Measurements from ENCODE around the gene CLHC1.
A peak's percentile ranks its signal among the peaks of the same experiment; 100 is the strongest.

Gene CLHC1

GRCh38 chr2:55232863-55233657, 967 bp upstream of the CLHC1 start:
- Histone ChIP-seq H3K79me2 (ENCODE audit: insufficient read depth, low read length) (peaks cover 54% of the 10 kb centered on the region), H2AFZ (ENCODE audit: low read length) (peak overlapping the region; percentile 90), H3K9me2 (replicated peaks; ENCODE audit: low read depth, low read length) (no peaks in the 10 kb centered on the region), H3K9me3 (ENCODE audit: insufficient read depth, low read depth, low read length) (no peaks in the 10 kb centered on the region), H3K9ac (ENCODE audit: low read depth, low read length, poor library complexity, severe bottlenecking) (peak overlapping the region; percentile 98), H3K4me2 (ENCODE audit: low read depth, low read length, poor library complexity, severe bottlenecking) (peak overlapping the region; percentile 99), H3K27me3 (ENCODE audit: insufficient read depth, low read length, poor library complexity, severe bottlenecking) (peaks cover 6% of the 10 kb centered on the region), H3K4me3 (ENCODE audit: low read length, poor library complexity, severe bottlenecking) (peak overlapping the region; percentile 94), H3F3A (ENCODE audit: low read depth) (peaks cover 8% of the 10 kb centered on the region; the same call in 1 of the 2 replicates), H3K4me1 (ENCODE audit: insufficient read depth, low read length, poor library complexity, severe bottlenecking) (peaks cover 38% of the 10 kb centered on the region), H3K36me3 (ENCODE audit: insufficient read depth, low read length) (peaks cover 35% of the 10 kb centered on the region; the same call in 1 of the 2 replicates), H4K20me1 (ENCODE audit: insufficient read depth, low read length, poor library complexity, severe bottlenecking) (peaks cover 41% of the 10 kb centered on the region)
- no peak for TF ChIP-seq CTCF (conservative IDR thresholded peaks at IDR 0.05; ENCODE audit: low read length)
- TF ChIP-seq EZH2phosphoT487 (IDR thresholded peaks at IDR 0.05; ENCODE audit: borderline replicate concordance), result no peak

GRCh38 chr2:55231546-55232083, 478 bp downstream of the CLHC1 start:
- Histone ChIP-seq H3K4me2 (ENCODE audit: low read depth, low read length, poor library complexity, severe bottlenecking) (peak overlapping the region; percentile 99), H3K36me3 (ENCODE audit: insufficient read depth, low read length) (peaks cover 30% of the 10 kb centered on the region; the same call in 1 of the 2 replicates), H3K27me3 (ENCODE audit: insufficient read depth, low read length, poor library complexity, severe bottlenecking) (peaks cover 6% of the 10 kb centered on the region), H3K9me2 (replicated peaks; ENCODE audit: low read depth, low read length) (no peaks in the 10 kb centered on the region), H2AFZ (ENCODE audit: low read length) (peak overlapping the region; percentile 90), H3K79me2 (ENCODE audit: insufficient read depth, low read length) (peaks cover 54% of the 10 kb centered on the region), H3K9ac (ENCODE audit: low read depth, low read length, poor library complexity, severe bottlenecking) (peak overlapping the region; percentile 98), H3F3A (ENCODE audit: low read depth) (peaks cover 7% of the 10 kb centered on the region; the same call in 1 of the 2 replicates), H4K20me1 (ENCODE audit: insufficient read depth, low read length, poor library complexity, severe bottlenecking) (peaks cover 40% of the 10 kb centered on the region), H3K4me1 (ENCODE audit: insufficient read depth, low read length, poor library complexity, severe bottlenecking) (peaks cover 42% of the 10 kb centered on the region), H3K4me3 (ENCODE audit: low read length, poor library complexity, severe bottlenecking) (peak overlapping the region; percentile 94), H3K9me3 (ENCODE audit: insufficient read depth, low read depth, low read length) (no peaks in the 10 kb centered on the region)
- TF ChIP-seq EZH2phosphoT487 (IDR thresholded peaks at IDR 0.05; ENCODE audit: borderline replicate concordance) (no peak), CTCF (conservative IDR thresholded peaks at IDR 0.05; ENCODE audit: low read length) (no peak)

GRCh38 chr2:55230551-55230950, 1.5 kb downstream of the CLHC1 start:
- peaks cover 6% of the 10 kb centered on the region for H3K27me3 ChIP-seq (ENCODE audit: insufficient read depth, low read length, poor library complexity, severe bottlenecking)
- H2AFZ ChIP-seq (ENCODE audit: low read length), result no peak overlapping the region
- peaks cover 29% of the 10 kb centered on the region for H4K20me1 ChIP-seq (ENCODE audit: insufficient read depth, low read length, poor library complexity, severe bottlenecking)
- H3K79me2 ChIP-seq (ENCODE audit: insufficient read depth, low read length), result peaks cover 46% of the 10 kb centered on the region
- H3K4me3 ChIP-seq (ENCODE audit: low read length, poor library complexity, severe bottlenecking), result peak overlapping the region; percentile 94
- no peaks in the 10 kb centered on the region for H3K9me3 ChIP-seq (ENCODE audit: insufficient read depth, low read depth, low read length)
- H3K4me2 ChIP-seq (ENCODE audit: low read depth, low read length, poor library complexity, severe bottlenecking), result peak overlapping the region; percentile 99
- no peak overlapping the region for H3K9ac ChIP-seq (ENCODE audit: low read depth, low read length, poor library complexity, severe bottlenecking)
- H3K4me1 ChIP-seq (ENCODE audit: insufficient read depth, low read length, poor library complexity, severe bottlenecking), result peaks cover 37% of the 10 kb centered on the region
- H3K36me3 ChIP-seq (ENCODE audit: insufficient read depth, low read length), result peaks cover 19% of the 10 kb centered on the region; the same call in 1 of the 2 replicates
- no peaks in the 10 kb centered on the region for H3F3A ChIP-seq (ENCODE audit: low read depth)
- no peaks in the 10 kb centered on the region for H3K9me2 ChIP-seq (replicated peaks; ENCODE audit: low read depth, low read length)
- TF ChIP-seq CTCF (conservative IDR thresholded peaks at IDR 0.05; ENCODE audit: low read length), result no peak
- no peak for TF ChIP-seq EZH2phosphoT487 (IDR thresholded peaks at IDR 0.05; ENCODE audit: borderline replicate concordance)
